HEK293 (cell line): ENCODE results near the gene SIDT1.

Experiments used
- CTCF ChIA-PET: fragments of 350-600 bp; formaldehyde crosslinking; extraction: SDS; loops from one replicate; lab custom pipeline; 2021; ENCODE audit warnings: antibody characterized with exemption; lab: Yijun Ruan, JAX
- POLR2A ChIA-PET: fragments of 300-600 bp; formaldehyde crosslinking; extraction: SDS; loops from one replicate; lab custom pipeline; 2020; ENCODE audit warnings: antibody characterized with exemption, inconsistent platforms; lab: Yijun Ruan, JAX
- H3K27ac ChIP-seq: fragments of 200-500 bp; sonication (Bioruptor generic); 2 replicates; pipeline ENCODE4 v1.5.1; 2014; ENCODE audit warnings: low read depth, low read length, control low read depth, inconsistent platforms; ENCODE audit errors: extremely low read depth
- H3K36me3 ChIP-seq, 2 experiments: fragments of 200-500 bp in 1 of 2; sonication (Bioruptor generic) in 1 of 2; 1 replicate in 1 of 2; 2 replicates in 1 of 2; pipeline ENCODE4 v1.5.1; 2014 to 2017; ENCODE audit warnings: inconsistent platforms in 2 of 2, low read length in 2 of 2; ENCODE audit not compliant: control insufficient read depth in 2 of 2, insufficient read depth in 1 of 2
- H3K4me1 ChIP-seq: fragments of 200-500 bp; sonication (Bioruptor generic); 2 replicates; pipeline ENCODE4 v1.5.1; 2014; ENCODE audit warnings: mild to moderate bottlenecking, low read length, inconsistent platforms; ENCODE audit not compliant: control insufficient read depth, insufficient read depth
- H3K4me3 ChIP-seq: 2 replicates; pipeline ENCODE4 v1.5.1; 2011; ENCODE audit warnings: low read depth, mild to moderate bottlenecking, control low read depth, low read length, moderate library complexity
- H3K9me3 ChIP-seq: fragments of 200-500 bp; sonication (Bioruptor generic); 2 replicates; pipeline ENCODE4 v1.5.1; 2014; ENCODE audit warnings: low read depth, low read length, inconsistent platforms; ENCODE audit not compliant: control insufficient read depth, insufficient read depth
- GLI2 ChIP-seq: fragments of 450-650 bp; formaldehyde crosslinking; IDR thresholded peaks from 2 replicates; pipeline ENCODE4; 2017; ENCODE audit warnings: missing biosample characterization, missing genetic modification characterization, low read depth, borderline replicate concordance
- OSR2 ChIP-seq: fragments of 450-650 bp; formaldehyde crosslinking; IDR thresholded peaks from 2 replicates; pipeline ENCODE4 v1.5.1; 2016; ENCODE audit warnings: missing biosample characterization, missing genetic modification characterization
- SCRT1 ChIP-seq: fragments of 450-650 bp; formaldehyde crosslinking; IDR thresholded peaks from 2 replicates; pipeline ENCODE4 v1.5.1; 2016; ENCODE audit warnings: missing biosample characterization, missing genetic modification characterization, borderline replicate concordance
- SP3 ChIP-seq: fragments of 450-650 bp; formaldehyde crosslinking; IDR thresholded peaks from 2 replicates; pipeline ENCODE4 v1.5.1; 2016; ENCODE audit warnings: missing biosample characterization, missing genetic modification characterization
- ZBTB1 ChIP-seq: fragments of 450-650 bp; formaldehyde crosslinking; IDR thresholded peaks from 2 replicates; pipeline ENCODE4 v1.5.1; 2016; ENCODE audit warnings: missing biosample characterization, missing genetic modification characterization
- ZBTB48 ChIP-seq: fragments of 450-650 bp; formaldehyde crosslinking; IDR thresholded peaks from 2 replicates; pipeline ENCODE4 v1.5.1; 2016; ENCODE audit warnings: missing biosample characterization, missing genetic modification characterization
- ZNF146 ChIP-seq: fragments of 450-650 bp; formaldehyde crosslinking; IDR thresholded peaks from 2 replicates; pipeline ENCODE4 v1.5.1; 2016; ENCODE audit warnings: missing biosample characterization, missing genetic modification characterization
- ZNF202 ChIP-seq: fragments of 450-650 bp; formaldehyde crosslinking; IDR thresholded peaks from 2 replicates; pipeline ENCODE4 v1.5.1; 2016; ENCODE audit warnings: missing biosample characterization, missing genetic modification characterization, borderline replicate concordance
- ZNF426 ChIP-seq: fragments of 450-650 bp; formaldehyde crosslinking; IDR thresholded peaks from 2 replicates; pipeline ENCODE4 v1.5.1; 2017; ENCODE audit warnings: missing biosample characterization, missing genetic modification characterization, mild to moderate bottlenecking, inconsistent platforms, moderate library complexity
- ZNF610 ChIP-seq: fragments of 450-650 bp; formaldehyde crosslinking; IDR thresholded peaks from 2 replicates; pipeline ENCODE4 v1.5.1; 2016; ENCODE audit warnings: missing biosample characterization, missing genetic modification characterization, borderline replicate concordance
- ZNF629 ChIP-seq: fragments of 450-650 bp; formaldehyde crosslinking; IDR thresholded peaks from 2 replicates; pipeline ENCODE4 v1.5.1; 2017; ENCODE audit warnings: missing biosample characterization, missing genetic modification characterization
- ZSCAN16 ChIP-seq: fragments of 450-650 bp; formaldehyde crosslinking; IDR thresholded peaks from 2 replicates; pipeline ENCODE4 v1.5.1; 2016; ENCODE audit warnings: missing biosample characterization, missing genetic modification characterization
- TF ChIP-seq, protein P1 (sequence below): fragments of 450-650 bp; formaldehyde crosslinking; IDR thresholded peaks from 2 replicates; pipeline ENCODE4 v1.5.0; 2017; ENCODE audit warnings: missing biosample characterization, missing genetic modification characterization, borderline replicate concordance
- TF ChIP-seq, protein P2 (sequence below): fragments of 450-650 bp; formaldehyde crosslinking; IDR thresholded peaks from 2 replicates; pipeline ENCODE4; 2016; ENCODE audit warnings: missing biosample characterization, missing genetic modification characterization
- TF ChIP-seq, protein P3 (sequence below): fragments of 450-650 bp; formaldehyde crosslinking; IDR thresholded peaks from 2 replicates; pipeline ENCODE4 v1.5.1; 2016; ENCODE audit warnings: missing biosample characterization, missing genetic modification characterization
- TF ChIP-seq, protein P4 (sequence below): fragments of 450-650 bp; formaldehyde crosslinking; IDR thresholded peaks from 2 replicates; pipeline ENCODE4 v1.5.1; 2016; ENCODE audit warnings: missing biosample characterization, missing genetic modification characterization
- TF ChIP-seq, protein P5 (sequence below): fragments of 450-650 bp; formaldehyde crosslinking; IDR thresholded peaks from 2 replicates; pipeline ENCODE4 v1.5.1; 2016; ENCODE audit warnings: missing biosample characterization, missing genetic modification characterization
- TF ChIP-seq, protein P6 (sequence below): fragments of 450-650 bp; formaldehyde crosslinking; IDR thresholded peaks from 2 replicates; pipeline ENCODE4 v1.5.1; 2016; ENCODE audit warnings: missing biosample characterization, missing genetic modification characterization

SIDT1 gene

DNA sequence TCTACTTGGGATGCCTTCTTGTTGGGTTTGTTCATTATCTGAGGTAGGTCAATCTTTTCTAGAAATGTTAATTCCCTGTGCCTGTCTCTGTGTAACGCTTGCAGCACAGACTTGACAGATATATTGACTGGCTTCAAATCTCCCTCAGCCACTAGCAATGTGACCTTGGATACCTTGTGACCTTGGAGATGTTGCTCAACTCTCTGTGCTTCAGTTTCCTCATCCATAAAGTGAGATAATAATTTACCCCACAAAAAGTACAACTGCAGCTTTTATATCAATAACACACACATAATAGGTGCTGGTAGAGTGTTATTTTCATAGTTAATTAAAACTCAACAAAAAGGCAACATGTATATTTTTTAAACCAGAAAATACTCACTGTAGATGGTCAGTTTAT lies 52.9 kb downstream of the SIDT1 start:
- ChIA-PET POLR2A (no interaction called here), CTCF (no interaction called here)
- no peak overlapping the region for H3K27ac ChIP-seq

More for the DNA sequence above, 52.9 kb downstream of the SIDT1 start:
- no peaks in the 10 kb centered on the region for H3K9me3 ChIP-seq
- H3K36me3 ChIP-seq: no peaks in the 10 kb centered on the region
- H3K4me1 ChIP-seq: no peaks in the 10 kb centered on the region
- no peak for TF ChIP-seq ZNF146
- TF ChIP-seq ZBTB1 (tag by site-specific recombination): no peak
- TF ChIP-seq, protein P1, sequence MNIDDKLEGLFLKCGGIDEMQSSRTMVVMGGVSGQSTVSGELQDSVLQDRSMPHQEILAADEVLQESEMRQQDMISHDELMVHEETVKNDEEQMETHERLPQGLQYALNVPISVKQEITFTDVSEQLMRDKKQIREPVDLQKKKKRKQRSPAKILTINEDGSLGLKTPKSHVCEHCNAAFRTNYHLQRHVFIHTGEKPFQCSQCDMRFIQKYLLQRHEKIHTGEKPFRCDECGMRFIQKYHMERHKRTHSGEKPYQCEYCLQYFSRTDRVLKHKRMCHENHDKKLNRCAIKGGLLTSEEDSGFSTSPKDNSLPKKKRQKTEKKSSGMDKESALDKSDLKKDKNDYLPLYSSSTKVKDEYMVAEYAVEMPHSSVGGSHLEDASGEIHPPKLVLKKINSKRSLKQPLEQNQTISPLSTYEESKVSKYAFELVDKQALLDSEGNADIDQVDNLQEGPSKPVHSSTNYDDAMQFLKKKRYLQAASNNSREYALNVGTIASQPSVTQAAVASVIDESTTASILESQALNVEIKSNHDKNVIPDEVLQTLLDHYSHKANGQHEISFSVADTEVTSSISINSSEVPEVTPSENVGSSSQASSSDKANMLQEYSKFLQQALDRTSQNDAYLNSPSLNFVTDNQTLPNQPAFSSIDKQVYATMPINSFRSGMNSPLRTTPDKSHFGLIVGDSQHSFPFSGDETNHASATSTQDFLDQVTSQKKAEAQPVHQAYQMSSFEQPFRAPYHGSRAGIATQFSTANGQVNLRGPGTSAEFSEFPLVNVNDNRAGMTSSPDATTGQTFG (tag by site-specific recombination): no peak
- no peak for TF ChIP-seq SCRT1
- no peak for TF ChIP-seq OSR2 (tag by site-specific recombination)
- no peak for TF ChIP-seq ZNF202 (tag by site-specific recombination)
- TF ChIP-seq, protein P2, sequence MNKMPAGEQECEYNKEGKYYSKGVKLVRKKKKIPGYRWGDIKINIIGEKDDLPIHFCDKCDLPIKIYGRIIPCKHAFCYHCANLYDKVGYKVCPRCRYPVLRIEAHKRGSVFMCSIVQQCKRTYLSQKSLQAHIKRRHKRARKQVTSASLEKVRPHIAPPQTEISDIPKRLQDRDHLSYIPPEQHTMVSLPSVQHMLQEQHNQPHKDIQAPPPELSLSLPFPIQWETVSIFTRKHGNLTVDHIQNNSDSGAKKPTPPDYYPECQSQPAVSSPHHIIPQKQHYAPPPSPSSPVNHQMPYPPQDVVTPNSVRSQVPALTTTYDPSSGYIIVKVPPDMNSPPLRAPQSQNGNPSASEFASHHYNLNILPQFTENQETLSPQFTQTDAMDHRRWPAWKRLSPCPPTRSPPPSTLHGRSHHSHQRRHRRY (tag by site-specific recombination): no peak
- no peak for TF ChIP-seq ZSCAN16 (tag by site-specific recombination)
- TF ChIP-seq ZNF426 (tag by site-specific recombination): no peak
- TF ChIP-seq, protein P3, sequence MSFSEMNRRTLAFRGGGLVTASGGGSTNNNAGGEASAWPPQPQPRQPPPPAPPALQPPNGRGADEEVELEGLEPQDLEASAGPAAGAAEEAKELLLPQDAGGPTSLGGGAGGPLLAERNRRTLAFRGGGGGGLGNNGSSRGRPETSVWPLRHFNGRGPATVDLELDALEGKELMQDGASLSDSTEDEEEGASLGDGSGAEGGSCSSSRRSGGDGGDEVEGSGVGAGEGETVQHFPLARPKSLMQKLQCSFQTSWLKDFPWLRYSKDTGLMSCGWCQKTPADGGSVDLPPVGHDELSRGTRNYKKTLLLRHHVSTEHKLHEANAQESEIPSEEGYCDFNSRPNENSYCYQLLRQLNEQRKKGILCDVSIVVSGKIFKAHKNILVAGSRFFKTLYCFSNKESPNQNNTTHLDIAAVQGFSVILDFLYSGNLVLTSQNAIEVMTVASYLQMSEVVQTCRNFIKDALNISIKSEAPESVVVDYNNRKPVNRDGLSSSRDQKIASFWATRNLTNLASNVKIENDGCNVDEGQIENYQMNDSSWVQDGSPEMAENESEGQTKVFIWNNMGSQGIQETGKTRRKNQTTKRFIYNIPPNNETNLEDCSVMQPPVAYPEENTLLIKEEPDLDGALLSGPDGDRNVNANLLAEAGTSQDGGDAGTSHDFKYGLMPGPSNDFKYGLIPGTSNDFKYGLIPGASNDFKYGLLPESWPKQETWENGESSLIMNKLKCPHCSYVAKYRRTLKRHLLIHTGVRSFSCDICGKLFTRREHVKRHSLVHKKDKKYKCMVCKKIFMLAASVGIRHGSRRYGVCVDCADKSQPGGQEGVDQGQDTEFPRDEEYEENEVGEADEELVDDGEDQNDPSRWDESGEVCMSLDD (tag by site-specific recombination): no peak
- TF ChIP-seq ZNF629 (tag by site-specific recombination): no peak
- no peak for TF ChIP-seq GLI2 (tag by site-specific recombination)
- no peak for TF ChIP-seq SP3 (tag by site-specific recombination)
- no peak for TF ChIP-seq ZBTB48 (tag by site-specific recombination)
- TF ChIP-seq, protein P4, sequence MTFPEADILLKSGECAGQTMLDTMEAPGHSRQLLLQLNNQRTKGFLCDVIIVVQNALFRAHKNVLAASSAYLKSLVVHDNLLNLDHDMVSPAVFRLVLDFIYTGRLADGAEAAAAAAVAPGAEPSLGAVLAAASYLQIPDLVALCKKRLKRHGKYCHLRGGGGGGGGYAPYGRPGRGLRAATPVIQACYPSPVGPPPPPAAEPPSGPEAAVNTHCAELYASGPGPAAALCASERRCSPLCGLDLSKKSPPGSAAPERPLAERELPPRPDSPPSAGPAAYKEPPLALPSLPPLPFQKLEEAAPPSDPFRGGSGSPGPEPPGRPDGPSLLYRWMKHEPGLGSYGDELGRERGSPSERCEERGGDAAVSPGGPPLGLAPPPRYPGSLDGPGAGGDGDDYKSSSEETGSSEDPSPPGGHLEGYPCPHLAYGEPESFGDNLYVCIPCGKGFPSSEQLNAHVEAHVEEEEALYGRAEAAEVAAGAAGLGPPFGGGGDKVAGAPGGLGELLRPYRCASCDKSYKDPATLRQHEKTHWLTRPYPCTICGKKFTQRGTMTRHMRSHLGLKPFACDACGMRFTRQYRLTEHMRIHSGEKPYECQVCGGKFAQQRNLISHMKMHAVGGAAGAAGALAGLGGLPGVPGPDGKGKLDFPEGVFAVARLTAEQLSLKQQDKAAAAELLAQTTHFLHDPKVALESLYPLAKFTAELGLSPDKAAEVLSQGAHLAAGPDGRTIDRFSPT (tag by site-specific recombination): no peak
- TF ChIP-seq, protein P5, sequence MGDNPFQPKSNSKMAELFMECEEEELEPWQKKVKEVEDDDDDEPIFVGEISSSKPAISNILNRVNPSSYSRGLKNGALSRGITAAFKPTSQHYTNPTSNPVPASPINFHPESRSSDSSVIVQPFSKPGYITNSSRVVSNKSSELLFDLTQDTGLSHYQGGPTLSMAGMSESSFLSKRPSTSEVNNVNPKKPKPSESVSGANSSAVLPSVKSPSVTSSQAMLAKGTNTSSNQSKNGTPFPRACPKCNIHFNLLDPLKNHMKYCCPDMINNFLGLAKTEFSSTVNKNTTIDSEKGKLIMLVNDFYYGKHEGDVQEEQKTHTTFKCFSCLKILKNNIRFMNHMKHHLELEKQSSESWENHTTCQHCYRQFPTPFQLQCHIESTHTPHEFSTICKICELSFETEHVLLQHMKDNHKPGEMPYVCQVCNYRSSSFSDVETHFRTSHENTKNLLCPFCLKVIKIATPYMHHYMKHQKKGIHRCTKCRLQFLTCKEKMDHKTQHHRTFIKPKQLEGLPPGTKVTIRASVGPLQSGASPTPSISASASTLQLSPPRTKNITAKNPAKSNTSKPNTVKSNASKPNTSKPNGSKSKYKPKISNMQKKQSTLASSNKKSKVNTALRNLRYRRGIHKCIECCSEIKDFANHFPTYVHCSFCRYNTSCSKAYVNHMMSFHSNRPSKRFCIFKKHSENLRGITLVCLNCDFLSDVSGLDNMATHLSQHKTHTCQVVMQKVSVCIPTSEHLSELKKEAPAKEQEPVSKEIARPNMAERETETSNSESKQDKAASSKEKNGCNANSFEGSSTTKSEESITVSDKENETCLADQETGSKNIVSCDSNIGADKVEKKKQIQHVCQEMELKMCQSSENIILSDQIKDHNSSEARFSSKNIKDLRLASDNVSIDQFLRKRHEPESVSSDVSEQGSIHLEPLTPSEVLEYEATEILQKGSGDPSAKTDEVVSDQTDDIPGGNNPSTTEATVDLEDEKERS (tag by site-specific recombination): no peak
- no peak for TF ChIP-seq ZNF610 (tag by site-specific recombination)
- TF ChIP-seq, protein P6, sequence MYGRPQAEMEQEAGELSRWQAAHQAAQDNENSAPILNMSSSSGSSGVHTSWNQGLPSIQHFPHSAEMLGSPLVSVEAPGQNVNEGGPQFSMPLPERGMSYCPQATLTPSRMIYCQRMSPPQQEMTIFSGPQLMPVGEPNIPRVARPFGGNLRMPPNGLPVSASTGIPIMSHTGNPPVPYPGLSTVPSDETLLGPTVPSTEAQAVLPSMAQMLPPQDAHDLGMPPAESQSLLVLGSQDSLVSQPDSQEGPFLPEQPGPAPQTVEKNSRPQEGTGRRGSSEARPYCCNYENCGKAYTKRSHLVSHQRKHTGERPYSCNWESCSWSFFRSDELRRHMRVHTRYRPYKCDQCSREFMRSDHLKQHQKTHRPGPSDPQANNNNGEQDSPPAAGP: no peak
- TF ChIP-seq, all 188 proteins: peak for 0
- no peak overlapping the region for H3K4me3 ChIP-seq
